ENCODE data around the gene BCAM.

DNA sequence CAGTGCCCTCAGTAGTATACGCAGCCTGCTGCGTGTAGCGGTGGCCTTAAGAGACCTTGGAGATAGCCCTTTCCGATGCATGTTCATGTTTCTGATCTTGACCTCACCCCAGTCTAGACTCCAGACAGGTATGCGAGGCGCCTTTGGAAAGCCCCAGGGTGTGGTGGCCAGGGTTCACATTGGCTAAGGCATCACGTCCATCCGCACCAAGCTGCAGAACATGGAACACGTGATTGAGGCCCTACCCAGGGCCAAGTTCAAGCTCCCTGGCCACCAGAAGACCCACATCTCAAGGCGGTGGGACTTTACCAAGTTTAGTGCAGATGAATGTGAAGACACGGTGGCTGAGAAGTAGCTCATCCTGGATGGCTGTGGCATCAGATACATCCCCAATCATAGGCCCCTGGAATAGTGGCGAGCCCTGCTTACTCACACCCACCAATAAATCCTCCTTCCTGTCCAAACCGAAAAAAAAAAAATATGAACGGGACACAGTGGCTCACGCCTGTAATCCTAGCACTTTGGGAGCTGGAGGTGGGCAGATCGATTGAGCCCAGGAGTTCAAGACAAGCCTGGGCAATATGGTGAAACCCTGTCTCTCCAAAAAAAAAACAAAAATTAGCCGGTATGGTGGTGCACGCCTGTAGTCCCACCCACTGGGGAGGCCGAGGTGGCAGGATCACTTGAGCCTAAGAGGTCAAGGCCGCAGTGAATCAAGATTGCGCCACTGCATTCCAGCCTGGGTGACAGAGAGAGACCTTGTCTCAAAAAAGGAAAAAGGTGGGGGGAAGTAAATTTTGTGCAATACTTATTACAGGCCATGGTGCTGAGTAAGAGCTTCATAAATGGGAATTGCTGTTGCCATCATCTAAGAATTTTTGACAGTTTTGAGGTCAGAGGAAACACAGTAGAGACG, 43.6 kb upstream of the BCAM start:
- TF ChIP-seq RAD21 (IDR thresholded peaks at IDR 0.05; ENCODE audit: low read depth) (no peak), ZBTB7A (IDR thresholded peaks at IDR 0.05; ENCODE audit: low read depth) (no peak)

Measured in Ishikawa (cell line).